ENCODE measurements around the gene RNF150. TPM values are rescaled to one million over a fixed set of nuclear protein-coding genes. Genes with fewer than 3 reads are reported as not detected.

Gene RNF150
- total and polyA plus RNA-seq, 4 experiments from 2014 or later: not detected

- Mint-ChIP-seq H3K4me3 (no peak overlapping the region), H3K27me3 (peaks cover 3 to 4% of the 10 kb centered on the region in 2 donors), H3K4me1 (no peaks in the 10 kb centered on the region), H3K36me3 (no peaks in the 10 kb centered on the region), H3K9me3 (no peaks in the 10 kb centered on the region), H3K27ac (no peak overlapping the region)
- ChIA-PET POLR2A (ENCODE audit: partially characterized antibody) (no interaction called here), CTCF (ENCODE audit: partially characterized antibody) (interaction anchor here (1.3 kb wide), 1 partner anchor 9 kb away, joined by 6 read pairs; no protein-coding TSS in a partner anchor)
- Histone ChIP-seq H3K9me3 (ENCODE audit: control insufficient read depth in 1 of 2, low read length in 2 of 2) (no peaks in the 10 kb centered on the region), H3K36me3 (ENCODE audit: insufficient read depth, low read length) (no peaks in the 10 kb centered on the region), H3K4me3 (ENCODE audit: low read length in 2 of 2) (no peak overlapping the region), H3K4me1 (ENCODE audit: insufficient read depth, low read length) (no peaks in the 10 kb centered on the region), H3K27ac (ENCODE audit: low read depth, low read length) (no peak overlapping the region), H3K27me3 (ENCODE audit: insufficient read depth, low read length) (no peaks in the 10 kb centered on the region)
- no peak for DNase-seq
- intact Hi-C loops (cut with micrococcal nuclease): no loop called here
Observed at GRCh38 chr4:140871368-140871767, 261.9 kb downstream of the RNF150 start.

DNA sequence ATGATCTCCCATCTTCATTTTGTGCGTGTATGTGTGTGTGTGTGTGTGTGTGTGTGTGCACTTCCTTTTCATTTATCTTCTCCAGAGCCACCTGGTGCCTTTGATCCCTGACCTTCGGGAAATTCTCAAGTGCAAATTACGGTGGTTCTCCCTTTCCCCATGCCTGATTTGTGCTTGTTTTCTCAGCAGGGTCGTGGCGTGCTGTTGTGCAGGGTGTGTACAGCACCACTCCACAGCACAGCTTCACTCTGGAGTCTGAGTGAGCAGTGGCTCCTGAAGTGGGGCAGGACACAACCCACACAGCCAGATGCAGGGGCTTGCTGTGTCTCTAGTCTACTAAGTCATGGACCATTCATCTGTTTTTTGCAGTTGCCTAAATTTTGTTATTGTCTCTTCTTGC, 262.8 kb downstream of the RNF150 start:
- Histone ChIP-seq H3K4me1 (ENCODE audit: insufficient read depth, low read length) (no peaks in the 10 kb centered on the region), H3K36me3 (ENCODE audit: insufficient read depth, low read length) (no peaks in the 10 kb centered on the region), H3K4me3 (ENCODE audit: low read length in 2 of 2) (no peak overlapping the region), H3K27ac (ENCODE audit: low read depth, low read length) (no peak overlapping the region), H3K9me3 (ENCODE audit: control insufficient read depth in 1 of 2, low read length in 2 of 2) (no peaks in the 10 kb centered on the region), H3K27me3 (ENCODE audit: insufficient read depth, low read length) (no peaks in the 10 kb centered on the region)
- ChIA-PET POLR2A (ENCODE audit: partially characterized antibody) (no interaction called here), CTCF (ENCODE audit: partially characterized antibody) (interaction anchor here (1.6 kb wide), 1 partner anchor 10 kb away, joined by 5 read pairs; no protein-coding TSS in a partner anchor)
- H3K4me1 Mint-ChIP-seq: no peaks in the 10 kb centered on the region
- no peaks in the 10 kb centered on the region for H3K9me3 Mint-ChIP-seq
- no peak overlapping the region for H3K27ac Mint-ChIP-seq
- peaks cover 3 to 4% of the 10 kb centered on the region in 2 donors for H3K27me3 Mint-ChIP-seq
- no peaks in the 10 kb centered on the region for H3K36me3 Mint-ChIP-seq
- no peak for DNase-seq
- intact Hi-C loops (cut with micrococcal nuclease): no loop called here
- no peak overlapping the region for H3K4me3 Mint-ChIP-seq

GRCh38 chr4:140869446-140869845, 263.8 kb downstream of the RNF150 start:
- no peaks in the 10 kb centered on the region for H3K27me3 ChIP-seq (ENCODE audit: insufficient read depth, low read length)
- no peak for DNase-seq
- Mint-ChIP-seq H3K4me1 (no peaks in the 10 kb centered on the region), H3K36me3 (no peaks in the 10 kb centered on the region), H3K27ac (no peak overlapping the region), H3K27me3 (peaks cover 5 to 7% of the 10 kb centered on the region in 2 donors), H3K9me3 (no peaks in the 10 kb centered on the region), H3K4me3 (no peak overlapping the region)
- H3K4me1 ChIP-seq (ENCODE audit: insufficient read depth, low read length): no peaks in the 10 kb centered on the region
- H3K36me3 ChIP-seq (ENCODE audit: insufficient read depth, low read length): no peaks in the 10 kb centered on the region
- H3K27ac ChIP-seq (ENCODE audit: low read depth, low read length): no peak overlapping the region
- no peak overlapping the region for H3K4me3 ChIP-seq (ENCODE audit: low read length in 2 of 2)
- intact Hi-C loops (cut with micrococcal nuclease): no loop called here
- no peaks in the 10 kb centered on the region for H3K9me3 ChIP-seq (ENCODE audit: control insufficient read depth in 1 of 2, low read length in 2 of 2)
- POLR2A ChIA-PET (ENCODE audit: partially characterized antibody): no interaction called here
- CTCF ChIA-PET (ENCODE audit: partially characterized antibody): interaction anchor here (0.6 to 1.6 kb wide), 2 partner anchors 9 to 12 kb away, joined by 4 to 5 read pairs; no protein-coding TSS in a partner anchor

DNA sequence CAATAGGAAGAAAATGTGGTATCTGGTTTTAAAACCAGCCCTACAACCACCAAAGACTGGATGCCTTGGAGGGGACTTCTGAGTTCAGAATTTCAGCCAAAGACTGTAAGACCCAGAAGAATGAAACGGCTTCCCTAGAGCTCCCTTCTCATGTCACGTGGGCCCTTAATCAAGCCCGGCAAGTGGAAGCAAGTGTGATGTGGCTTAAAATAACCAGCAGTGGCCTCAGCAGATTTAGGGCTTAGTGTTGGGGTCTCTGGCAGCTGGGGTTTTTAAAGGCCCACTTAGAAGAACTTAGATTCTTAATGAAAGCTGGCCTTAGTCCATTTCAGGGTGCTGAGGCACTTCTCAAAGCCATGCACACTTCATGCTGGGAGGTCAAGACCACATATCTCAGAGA, 265.9 kb downstream of the RNF150 start:
- Mint-ChIP-seq H3K9me3 (no peaks in the 10 kb centered on the region), H3K27ac (no peak overlapping the region), H3K4me1 (peaks cover 6 to 9% (median 8%) of the 10 kb centered on the region in 4 donors), H3K36me3 (no peaks in the 10 kb centered on the region), H3K4me3 (no peak overlapping the region), H3K27me3 (peaks cover 10 to 11% of the 10 kb centered on the region in 2 donors)
- no peaks in the 10 kb centered on the region for H3K27me3 ChIP-seq (ENCODE audit: insufficient read depth, low read length)
- POLR2A ChIA-PET (ENCODE audit: partially characterized antibody): no interaction called here
- H3K9me3 ChIP-seq (ENCODE audit: control insufficient read depth in 1 of 2, low read length in 2 of 2): no peaks in the 10 kb centered on the region
- CTCF ChIA-PET (ENCODE audit: partially characterized antibody): interaction anchor here (1.4 kb wide), 1 partner anchor 10 kb away, joined by 3 read pairs; no protein-coding TSS in a partner anchor
- no peaks in the 10 kb centered on the region for H3K36me3 ChIP-seq (ENCODE audit: insufficient read depth, low read length)
- no peak for DNase-seq
- intact Hi-C loops (cut with micrococcal nuclease): no loop called here
- H3K4me1 ChIP-seq (ENCODE audit: insufficient read depth, low read length): no peaks in the 10 kb centered on the region
- H3K27ac ChIP-seq (ENCODE audit: low read depth, low read length): no peak overlapping the region
- H3K4me3 ChIP-seq (ENCODE audit: low read length in 2 of 2): no peak overlapping the region

GRCh38 chr4:140866492-140867005, 266.7 kb downstream of the RNF150 start:
- Histone ChIP-seq H3K27me3 (ENCODE audit: insufficient read depth, low read length) (no peaks in the 10 kb centered on the region), H3K36me3 (ENCODE audit: insufficient read depth, low read length) (no peaks in the 10 kb centered on the region), H3K9me3 (ENCODE audit: control insufficient read depth in 1 of 2, low read length in 2 of 2) (no peaks in the 10 kb centered on the region), H3K4me1 (ENCODE audit: insufficient read depth, low read length) (no peaks in the 10 kb centered on the region), H3K4me3 (ENCODE audit: low read length in 2 of 2) (no peak overlapping the region), H3K27ac (ENCODE audit: low read depth, low read length) (no peak overlapping the region)
- CTCF ChIA-PET (ENCODE audit: partially characterized antibody): interaction anchor here (1.4 kb wide), 1 partner anchor 9 kb away, joined by 3 read pairs; no protein-coding TSS in a partner anchor
- DNase-seq: no peak
- peak overlapping the region in 1 of 8 donors; percentile 24 for H3K4me3 Mint-ChIP-seq
- H3K27me3 Mint-ChIP-seq: peaks cover 11 to 13% of the 10 kb centered on the region in 2 donors
- H3K4me1 Mint-ChIP-seq: peaks cover 6 to 11% (median 9%) of the 10 kb centered on the region in 4 donors
- POLR2A ChIA-PET (ENCODE audit: partially characterized antibody): no interaction called here
- H3K36me3 Mint-ChIP-seq: no peaks in the 10 kb centered on the region
- H3K9me3 Mint-ChIP-seq: no peaks in the 10 kb centered on the region
- H3K27ac Mint-ChIP-seq: no peak overlapping the region
- intact Hi-C loops (cut with micrococcal nuclease): no loop called here

DNA sequence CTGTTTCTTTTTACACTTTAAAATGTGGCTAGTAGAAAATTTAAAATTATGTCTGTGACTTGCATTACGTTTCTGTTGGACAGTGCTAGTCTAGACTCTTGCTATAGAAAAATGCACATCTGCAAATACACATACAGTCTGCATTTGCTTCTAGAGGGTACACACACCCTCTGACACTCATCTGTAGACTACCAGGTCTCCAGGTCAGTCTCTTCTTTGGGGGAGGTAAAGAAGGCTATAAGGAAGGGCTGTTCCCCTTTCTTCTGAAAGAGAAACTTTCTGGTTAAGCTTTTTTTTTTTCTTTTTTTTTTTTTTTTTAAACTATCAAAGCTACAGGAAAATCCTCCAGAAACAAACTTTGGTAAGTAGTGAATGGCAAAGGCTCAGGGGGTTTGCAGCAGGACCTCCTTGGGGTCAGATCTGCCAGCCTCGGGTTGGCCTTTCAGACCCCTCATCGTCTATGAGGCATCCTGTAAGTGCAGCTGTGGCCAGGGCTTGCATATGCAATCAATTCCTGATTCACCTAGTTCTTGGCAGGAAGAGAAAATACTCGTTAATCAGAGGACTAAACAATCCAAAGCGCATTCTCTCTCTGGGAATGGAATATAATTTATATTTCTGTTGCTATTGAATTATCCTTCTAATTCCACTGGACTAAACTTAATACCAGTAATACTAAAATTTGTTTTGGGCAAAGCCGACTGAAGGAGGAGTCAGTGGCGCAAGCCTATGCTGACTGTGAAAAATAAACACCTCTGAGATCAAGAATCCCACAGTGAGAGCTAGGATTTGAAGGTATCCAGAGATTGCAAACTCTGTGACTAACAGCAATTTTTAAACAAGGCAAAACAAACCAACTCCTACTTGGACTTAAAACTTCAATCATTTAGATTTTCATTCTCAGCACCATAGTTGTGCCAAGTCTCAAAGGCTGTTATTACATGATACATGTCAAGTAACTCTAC, 267.7 kb downstream of the RNF150 start:
- CTCF ChIA-PET (ENCODE audit: partially characterized antibody): no interaction called here
- H3K4me1 Mint-ChIP-seq: peaks cover 6 to 11% (median 9%) of the 10 kb centered on the region in 4 donors
- H3K4me3 Mint-ChIP-seq: no peak overlapping the region
- H3K27me3 Mint-ChIP-seq: peaks cover 11 to 13% of the 10 kb centered on the region in 2 donors
- no peak for DNase-seq
- Histone ChIP-seq H3K9me3 (ENCODE audit: control insufficient read depth in 1 of 2, low read length in 2 of 2) (no peaks in the 10 kb centered on the region), H3K36me3 (ENCODE audit: insufficient read depth, low read length) (no peaks in the 10 kb centered on the region), H3K27me3 (ENCODE audit: insufficient read depth, low read length) (no peaks in the 10 kb centered on the region), H3K4me3 (ENCODE audit: low read length in 2 of 2) (no peak overlapping the region), H3K27ac (ENCODE audit: low read depth, low read length) (no peak overlapping the region), H3K4me1 (ENCODE audit: insufficient read depth, low read length) (no peaks in the 10 kb centered on the region)
- POLR2A ChIA-PET (ENCODE audit: partially characterized antibody): no interaction called here
- H3K36me3 Mint-ChIP-seq: no peaks in the 10 kb centered on the region
- intact Hi-C loops (cut with micrococcal nuclease): no loop called here
- no peak overlapping the region for H3K27ac Mint-ChIP-seq
- no peaks in the 10 kb centered on the region for H3K9me3 Mint-ChIP-seq

DNA sequence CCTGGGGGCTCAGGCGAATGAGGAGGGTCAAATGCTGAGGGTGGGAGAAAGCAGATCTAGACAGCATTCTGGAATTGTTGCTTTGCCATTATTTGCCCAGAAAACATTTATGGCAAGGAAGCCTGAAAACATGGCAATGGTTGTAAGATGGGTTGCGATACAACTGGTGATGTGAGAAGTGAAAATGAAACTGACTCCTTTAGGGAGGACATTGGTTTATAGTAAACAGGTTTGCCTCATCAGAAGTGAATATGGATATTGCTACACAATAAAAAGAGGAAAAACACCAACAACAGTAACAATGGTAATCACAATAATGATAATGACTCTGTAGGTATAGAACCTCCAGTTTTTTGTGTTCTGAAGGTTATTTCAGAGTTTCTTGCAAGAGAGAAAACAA, 270.1 kb downstream of the RNF150 start:
- DNase-seq: no peak
- Histone ChIP-seq H3K36me3 (ENCODE audit: insufficient read depth, low read length) (no peaks in the 10 kb centered on the region), H3K27ac (ENCODE audit: low read depth, low read length) (no peak overlapping the region), H3K27me3 (ENCODE audit: insufficient read depth, low read length) (no peaks in the 10 kb centered on the region), H3K9me3 (ENCODE audit: control insufficient read depth in 1 of 2, low read length in 2 of 2) (no peaks in the 10 kb centered on the region), H3K4me1 (ENCODE audit: insufficient read depth, low read length) (no peaks in the 10 kb centered on the region), H3K4me3 (ENCODE audit: low read length in 2 of 2) (no peak overlapping the region)
- intact Hi-C loops (cut with micrococcal nuclease): loop anchor here (5.0 kb wide), 1 partner anchor 269 kb away; the partner anchor contains the start of gene RNF150
- peaks cover 13 to 15% of the 10 kb centered on the region in 2 donors for H3K27me3 Mint-ChIP-seq
- H3K4me3 Mint-ChIP-seq: peak overlapping the region in 3 of 8 donors; percentile 2 to 27 (median 2)
- H3K36me3 Mint-ChIP-seq: no peaks in the 10 kb centered on the region
- H3K4me1 Mint-ChIP-seq: peaks cover 6 to 11% (median 9%) of the 10 kb centered on the region in 4 donors
- POLR2A ChIA-PET (ENCODE audit: partially characterized antibody): no interaction called here
- peak overlapping the region in 1 of 7 donors; percentile 5 for H3K27ac Mint-ChIP-seq
- CTCF ChIA-PET (ENCODE audit: partially characterized antibody): interaction anchor here (1.2 kb wide), 1 partner anchor 8 kb away, joined by 6 read pairs; no protein-coding TSS in a partner anchor
- H3K9me3 Mint-ChIP-seq: no peaks in the 10 kb centered on the region
